NT2/D1 (cell line): ENCODE measurements around the gene STEEP1.

Experiments used
- SUZ12 ChIP-seq: IDR thresholded peaks from 2 replicates; pipeline ENCODE4 v1.6.1; 2011; ENCODE audit not compliant: insufficient read length, insufficient read depth; ENCODE audit errors: extremely low read depth
- YY1 ChIP-seq: IDR thresholded peaks from 2 replicates; pipeline ENCODE4 v1.6.1; 2011; ENCODE audit not compliant: insufficient read length, insufficient read depth
- ZNF274 ChIP-seq: IDR thresholded peaks from 2 replicates; pipeline ENCODE4 v1.6.1; 2011; ENCODE audit warnings: mild to moderate bottlenecking, low read depth, low read length

DNA sequence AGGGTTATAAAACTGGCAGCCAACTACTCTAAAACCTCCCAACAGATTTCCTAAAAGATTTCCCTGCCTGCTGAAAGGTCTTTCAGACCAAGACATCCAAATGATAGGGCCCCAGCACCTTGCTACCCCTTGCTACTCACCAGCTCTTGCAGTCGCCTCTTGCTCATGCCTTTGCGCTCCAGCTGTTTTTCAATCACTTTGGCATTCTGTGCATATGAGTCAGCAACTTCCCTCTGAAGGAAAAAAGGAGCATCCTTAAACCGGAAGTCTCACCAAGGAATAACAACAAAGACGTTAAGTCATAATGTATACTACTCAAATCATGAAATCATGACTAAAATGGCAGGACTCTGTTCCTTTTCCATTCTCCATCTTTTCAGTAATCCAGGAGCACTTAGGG is 24.0 kb downstream of the STEEP1 start:
- TF ChIP-seq YY1 (no peak), SUZ12 (no peak), ZNF274 (no peak)
